Suprapubic skin (tissue), 3 donors: ENCODE data around the gene DUS1L.

Source experiments
- CTCF ChIP-seq, 2 donors: fragments of 200-600 bp in 1 of 2; fragments of 450-650 bp in 1 of 2; sonication (generic) in 1 of 2; IDR thresholded peaks; one replicate each; pipeline ENCODE4 v1.5.1; 2016 to 2019; ENCODE audit warnings: antibody characterized with exemption in 2 of 2, mild to moderate bottlenecking in 1 of 2, moderate library complexity in 1 of 2
- POLR2A ChIP-seq, 2 donors: fragments of 450-650 bp; IDR thresholded peaks; one replicate each; pipeline ENCODE4 v1.6.1; 2017; ENCODE audit warnings: antibody characterized with exemption in 2 of 2, mild to moderate bottlenecking in 2 of 2, moderate library complexity in 2 of 2

- no peak for TF ChIP-seq POLR2A (IDR thresholded peaks at IDR 0.05)
- TF ChIP-seq CTCF (IDR thresholded peaks at IDR 0.05), result no peak
These were observed 31.1 kb upstream of the DUS1L start for GRCh38 chr17:82096709-82097183.
